Ovary (tissue), 3 donors: ENCODE measurements around the gene SYNM.
"Not testable (repeated sequence)": the region's sequence is repeated elsewhere in the genome, so short reads cannot be mapped to it uniquely, and the experiment has no call there.

Experiments
- POLR2A ChIP-seq: fragments of 450-650 bp; IDR thresholded peaks from one replicate; pipeline ENCODE4 v1.6.1; 2017; ENCODE audit warnings: antibody characterized with exemption, mild to moderate bottlenecking, moderate library complexity
- TF ChIP-seq, protein P1 (sequence below), 3 donors: fragments of 450-650 bp in 2 of 3; fragments of 200-600 bp in 1 of 3; IDR thresholded peaks; one replicate each; pipeline versions ENCODE4 v1.5.1 to v1.8.0; 2016 to 2022; ENCODE audit warnings: antibody characterized with exemption in 3 of 3, mild to moderate bottlenecking in 1 of 3
- donor health status: DM: no; HTN: no; CAD: no.

DNA sequence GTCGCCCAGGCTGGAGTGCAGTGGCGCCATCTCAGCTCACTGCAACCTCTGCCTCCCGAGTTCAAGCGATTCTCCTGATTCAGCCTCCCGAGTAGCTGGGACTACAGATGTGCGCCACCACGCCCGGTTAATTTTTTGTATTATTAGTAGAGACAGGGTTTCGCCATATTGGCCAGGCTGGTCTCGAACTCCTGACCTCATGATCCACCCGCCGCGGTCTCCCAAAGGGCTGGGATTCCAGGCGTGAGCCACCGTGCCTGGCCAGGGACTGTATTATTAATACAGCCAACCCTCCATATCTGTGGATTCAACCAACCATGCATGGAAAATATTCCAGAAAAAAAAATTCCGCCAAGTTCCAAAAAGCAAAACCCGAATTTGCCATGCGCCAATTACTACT is 44.7 kb upstream of the SYNM start:
- TF ChIP-seq, protein P1, sequence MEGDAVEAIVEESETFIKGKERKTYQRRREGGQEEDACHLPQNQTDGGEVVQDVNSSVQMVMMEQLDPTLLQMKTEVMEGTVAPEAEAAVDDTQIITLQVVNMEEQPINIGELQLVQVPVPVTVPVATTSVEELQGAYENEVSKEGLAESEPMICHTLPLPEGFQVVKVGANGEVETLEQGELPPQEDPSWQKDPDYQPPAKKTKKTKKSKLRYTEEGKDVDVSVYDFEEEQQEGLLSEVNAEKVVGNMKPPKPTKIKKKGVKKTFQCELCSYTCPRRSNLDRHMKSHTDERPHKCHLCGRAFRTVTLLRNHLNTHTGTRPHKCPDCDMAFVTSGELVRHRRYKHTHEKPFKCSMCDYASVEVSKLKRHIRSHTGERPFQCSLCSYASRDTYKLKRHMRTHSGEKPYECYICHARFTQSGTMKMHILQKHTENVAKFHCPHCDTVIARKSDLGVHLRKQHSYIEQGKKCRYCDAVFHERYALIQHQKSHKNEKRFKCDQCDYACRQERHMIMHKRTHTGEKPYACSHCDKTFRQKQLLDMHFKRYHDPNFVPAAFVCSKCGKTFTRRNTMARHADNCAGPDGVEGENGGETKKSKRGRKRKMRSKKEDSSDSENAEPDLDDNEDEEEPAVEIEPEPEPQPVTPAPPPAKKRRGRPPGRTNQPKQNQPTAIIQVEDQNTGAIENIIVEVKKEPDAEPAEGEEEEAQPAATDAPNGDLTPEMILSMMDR (IDR thresholded peaks at IDR 0.05) = not testable (repeated sequence)
- not testable (repeated sequence) for TF ChIP-seq POLR2A
